Neutrophil (primary cell): ENCODE results near the gene CHST12.
A peak's percentile ranks its signal among the peaks of the same experiment; 100 is the strongest.

Source experiments
- H3K27ac ChIP-seq: fragments of 200-600 bp; sonication (generic); 2 replicates; pipeline ENCODE4 v1.5.1; 2016; ENCODE audit warnings: mild to moderate bottlenecking, moderate library complexity
- H3K27me3 ChIP-seq: fragments of 200-600 bp; sonication (generic); 2 replicates; pipeline ENCODE4 v1.6.0; 2016; ENCODE audit warnings: mild to moderate bottlenecking
- H3K36me3 ChIP-seq: fragments of 200-600 bp; sonication (generic); 2 replicates; pipeline ENCODE4 v1.5.1; 2017
- H3K4me1 ChIP-seq, 2 experiments: fragments of 200-600 bp in 1 of 2; sonication (generic) in 1 of 2; 1 replicate in 1 of 2; 2 replicates in 1 of 2; pipeline versions ENCODE4 v1.5.1 to v1.6.1; 2013 to 2016; ENCODE audit warnings: low read depth in 1 of 2, low read length in 1 of 2, mild to moderate bottlenecking in 1 of 2, moderate library complexity in 1 of 2; ENCODE audit not compliant: control insufficient read depth in 1 of 2, insufficient read depth in 1 of 2
- H3K4me3 ChIP-seq, 2 experiments: fragments of 200-600 bp in 1 of 2; sonication (generic) in 1 of 2; 1 replicate in 1 of 2; 2 replicates in 1 of 2; pipeline ENCODE4 v1.5.1; 2013 to 2016; ENCODE audit warnings: low read depth in 1 of 2, low read length in 1 of 2, mild to moderate bottlenecking in 1 of 2, moderate library complexity in 1 of 2
- H3K9me3 ChIP-seq: fragments of 200-600 bp; sonication (generic); 2 replicates; pipeline ENCODE4 v1.5.1; 2016
- CTCF ChIP-seq: fragments of 200-600 bp; sonication (generic); IDR thresholded peaks from 2 replicates; pipeline ENCODE4 v1.5.1; 2016; ENCODE audit warnings: antibody characterized with exemption

Gene CHST12

GRCh38 chr7:2403014-2403717, at the start of gene CHST12:
Gene CHST12 (plus strand): TSS chr7:2403611. CDS start chr7:2432640, 29,029 bp downstream.
- H3K27me3 ChIP-seq, result no peaks in the 10 kb centered on the region
- peak within 1 kb of the TSS; percentile 58 for H3K27ac ChIP-seq
- no peaks in the 10 kb centered on the region for H3K9me3 ChIP-seq
- H3K4me1 ChIP-seq, result peaks cover 83 to 87% of the 10 kb centered on the region in 2 experiments
- peak within 1 kb of the TSS; percentile 74 to 76 for H3K4me3 ChIP-seq
- no peaks in the 10 kb centered on the region for H3K36me3 ChIP-seq
- no peak for TF ChIP-seq CTCF

GRCh38 chr7:2353936-2354185, 49.5 kb upstream of the CHST12 start:
- H3K27me3 ChIP-seq, result no peaks in the 10 kb centered on the region
- H3K4me1 ChIP-seq, result peaks cover 41 to 43% of the 10 kb centered on the region in 2 experiments
- no peak for TF ChIP-seq CTCF

GRCh38 chr7:2354186-2354938, 49.0 kb upstream of the CHST12 start, which contains the start of gene EIF3B:
Gene EIF3B (plus strand): TSS chr7:2354827. CDS start chr7:2354922, 95 bp downstream.
- Histone ChIP-seq H3K27me3 (no peaks in the 10 kb centered on the region), H3K27ac (peak within 1 kb of the TSS; percentile 97), H3K4me1 (peaks cover 41 to 43% of the 10 kb centered on the region in 2 experiments), H3K36me3 (no peaks in the 10 kb centered on the region), H3K4me3 (peak within 1 kb of the TSS; percentile 66 to 70), H3K9me3 (no peaks in the 10 kb centered on the region)
- TF ChIP-seq CTCF, result peak; percentile 18

More at GRCh38 chr7:2353936-2354185, 49.5 kb upstream of the CHST12 start:
- peak overlapping the region; percentile 66 to 70 for H3K4me3 ChIP-seq
- no peaks in the 10 kb centered on the region for H3K9me3 ChIP-seq
- peak overlapping the region; percentile 97 for H3K27ac ChIP-seq
- H3K36me3 ChIP-seq, result no peaks in the 10 kb centered on the region

GRCh38 chr7:2354939-2355704, 48.3 kb upstream of the CHST12 start:
- no peaks in the 10 kb centered on the region for H3K27me3 ChIP-seq
- peaks cover 41 to 43% of the 10 kb centered on the region in 2 experiments for H3K4me1 ChIP-seq
- no peak for TF ChIP-seq CTCF
- H3K4me3 ChIP-seq, result peak overlapping the region; percentile 66 to 70
- peak overlapping the region; percentile 97 for H3K27ac ChIP-seq
- no peaks in the 10 kb centered on the region for H3K9me3 ChIP-seq
- H3K36me3 ChIP-seq, result no peaks in the 10 kb centered on the region

GRCh38 chr7:2355705-2356008, 47.8 kb upstream of the CHST12 start:
- no peak for TF ChIP-seq CTCF
- H3K9me3 ChIP-seq, result no peaks in the 10 kb centered on the region
- H3K4me3 ChIP-seq, result peak overlapping the region; percentile 66 to 70
- H3K4me1 ChIP-seq, result peaks cover 41 to 43% of the 10 kb centered on the region in 2 experiments
- peaks cover 4% of the 10 kb centered on the region for H3K36me3 ChIP-seq
- peak overlapping the region; percentile 97 for H3K27ac ChIP-seq
- H3K27me3 ChIP-seq, result no peaks in the 10 kb centered on the region
